Left ventricle myocardium inferior (tissue), 1 donor: ENCODE results near the gene AZI2. TPM values are rescaled to one million over a fixed set of nuclear protein-coding genes. Genes with fewer than 3 reads are reported as not detected.

Experiments
- DNase-seq: peaks from one replicate; pipeline ENCODE4 v3.0.0-alpha.2; 2020
- H3K27ac ChIP-seq: fragments of 200-600 bp; replicated peaks from 2 replicates; pipeline ENCODE4 v1.8.0; 2021
- H3K27me3 ChIP-seq: fragments of 200-600 bp; 2 replicates; pipeline ENCODE4 v1.8.0; 2021; ENCODE audit warnings: low read depth
- H3K36me3 ChIP-seq: fragments of 200-600 bp; 2 replicates; pipeline ENCODE4 v1.8.0; 2021
- H3K4me1 ChIP-seq: fragments of 200-600 bp; 2 replicates; pipeline ENCODE4 v1.8.0; 2021
- H3K4me3 ChIP-seq: fragments of 200-600 bp; 2 replicates; pipeline ENCODE4 v1.8.0; 2021; ENCODE audit warnings: mild to moderate bottlenecking, moderate library complexity
- H3K9me3 ChIP-seq: fragments of 200-600 bp; replicated peaks from 2 replicates; pipeline ENCODE4 v1.8.0; 2021
- CTCF ChIP-seq: fragments of 200-600 bp; IDR thresholded peaks from 2 replicates; pipeline ENCODE4 v1.8.0; 2021; ENCODE audit warnings: antibody characterized with exemption, mild to moderate bottlenecking, borderline replicate concordance
- intact Hi-C: fragments of 100-400 bp; cut with micrococcal nuclease; formaldehyde crosslinking; loops from one replicate; pipeline ENCODE4 v1.11.0; 2022
- total RNA-seq: library from RNA; stranded (reverse); fragmentation: NEBNext Ultra II Directional; extraction: Animal tissue kit (Norgen Biotek cat#: 25700); gene quantifications from one replicate; pipeline ENCODE4 v1.2.1, GENCODE V29; 2021
- donor health status: DM: no; HTN: yes; CAD: no; lungs with severe emphysema.

The AZI2 gene
- total RNA-seq, 1 donor from 2014 or later: 37.5 TPM

DNA sequence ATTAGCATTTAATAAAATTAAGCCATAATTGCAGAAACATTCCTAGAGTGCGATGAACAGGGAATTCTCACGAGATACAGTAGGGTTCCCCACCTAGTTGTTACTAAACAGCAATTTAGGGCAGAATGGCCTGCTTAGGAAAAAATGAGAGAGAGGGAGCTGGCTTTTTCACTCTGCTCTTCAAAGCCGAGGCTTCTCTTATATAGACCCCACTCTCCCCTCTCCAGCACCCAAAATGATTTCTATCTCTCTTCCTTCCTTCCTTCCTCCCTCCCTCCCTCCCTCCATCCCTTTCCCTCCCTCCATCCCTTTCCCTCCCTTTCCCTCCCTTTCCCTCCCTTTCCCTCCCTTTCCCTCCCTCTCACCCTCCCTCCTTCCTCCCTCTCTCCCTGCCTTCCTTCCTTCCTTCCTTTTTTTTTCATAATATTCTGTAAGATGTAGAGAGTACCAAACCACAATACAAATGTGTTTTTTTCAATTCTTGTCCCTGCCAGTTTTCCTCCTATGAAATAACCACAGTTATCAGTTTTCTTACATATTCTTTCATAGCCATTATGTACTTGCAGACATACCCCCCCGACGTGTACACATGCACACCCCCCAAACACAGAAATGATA lies 48.2 kb downstream of the AZI2 start:
- no peak for TF ChIP-seq CTCF
- no peaks in the 10 kb centered on the region for H3K9me3 ChIP-seq
- H3K4me1 ChIP-seq: peaks cover 8% of the 10 kb centered on the region
- no peak overlapping the region for H3K27ac ChIP-seq
- intact Hi-C loops: no loop called here
- H3K36me3 ChIP-seq: peaks cover 4% of the 10 kb centered on the region
- no peak for DNase-seq
- H3K4me3 ChIP-seq: no peak overlapping the region
- H3K27me3 ChIP-seq: no peaks in the 10 kb centered on the region

DNA sequence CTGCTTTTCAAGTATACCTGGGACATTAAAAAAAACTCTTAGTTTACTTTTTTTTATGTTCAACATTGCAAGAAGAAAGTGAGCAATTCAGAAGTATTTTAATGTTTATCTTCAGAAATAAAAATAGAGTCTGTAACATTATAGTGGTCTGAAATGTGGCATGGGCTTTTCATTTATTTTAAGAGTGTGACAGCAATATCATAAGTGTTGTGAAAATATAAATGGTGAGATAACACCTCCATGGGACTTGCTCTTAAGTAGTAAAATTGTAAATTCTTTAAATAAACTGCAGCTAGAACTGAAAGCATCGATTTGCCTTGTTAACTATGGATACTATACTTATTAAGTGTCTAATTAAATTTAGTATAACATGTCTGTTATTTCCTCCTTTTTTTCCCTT lies 48.9 kb downstream of the AZI2 start:
- Histone ChIP-seq H3K9me3 (no peaks in the 10 kb centered on the region), H3K27me3 (no peaks in the 10 kb centered on the region), H3K4me3 (no peak overlapping the region), H3K4me1 (peaks cover 10% of the 10 kb centered on the region), H3K36me3 (peaks cover 4% of the 10 kb centered on the region), H3K27ac (no peak overlapping the region)
- no peak for TF ChIP-seq CTCF
- intact Hi-C loops: no loop called here
- DNase-seq: no peak

GRCh38 chr3:28295898-28296490 lies 52.6 kb downstream of the AZI2 start:
- H3K4me1 ChIP-seq: peaks cover 10% of the 10 kb centered on the region
- H3K4me3 ChIP-seq: peak overlapping the region; percentile 45
- H3K27me3 ChIP-seq: no peaks in the 10 kb centered on the region
- H3K36me3 ChIP-seq: peaks cover 3% of the 10 kb centered on the region
- DNase-seq: no peak
- intact Hi-C loops: no loop called here
- peaks cover 2% of the 10 kb centered on the region for H3K9me3 ChIP-seq
- TF ChIP-seq CTCF: no peak
- H3K27ac ChIP-seq: no peak overlapping the region

- intact Hi-C loops: no loop called here
- peak overlapping the region; percentile 45 for H3K4me3 ChIP-seq
These were observed 53.8 kb downstream of the AZI2 start for GRCh38 chr3:28294667-28295413.

GRCh38 chr3:28292622-28293021 lies 56.0 kb downstream of the AZI2 start:
- Histone ChIP-seq H3K27ac (no peak overlapping the region), H3K9me3 (peaks cover 8% of the 10 kb centered on the region), H3K4me1 (peaks cover 10% of the 10 kb centered on the region), H3K4me3 (no peak overlapping the region), H3K27me3 (no peaks in the 10 kb centered on the region), H3K36me3 (peaks cover 9% of the 10 kb centered on the region)
- TF ChIP-seq CTCF: no peak
- no peak for DNase-seq
- intact Hi-C loops: no loop called here

More at GRCh38 chr3:28294667-28295413, 53.8 kb downstream of the AZI2 start:
- peaks cover 9% of the 10 kb centered on the region for H3K36me3 ChIP-seq
- peaks cover 10% of the 10 kb centered on the region for H3K4me1 ChIP-seq
- no peak overlapping the region for H3K27ac ChIP-seq
- H3K9me3 ChIP-seq: peaks cover 8% of the 10 kb centered on the region
- TF ChIP-seq CTCF: no peak
- DNase-seq: no peak
- H3K27me3 ChIP-seq: no peaks in the 10 kb centered on the region
